ENCODE data around the gene RSRC2. TPM values are rescaled to one million over a fixed set of nuclear protein-coding genes. Genes with fewer than 3 reads are reported as not detected.
A peak's percentile ranks its signal among the peaks of the same experiment; 100 is the strongest.

RSRC2 gene, protein sequence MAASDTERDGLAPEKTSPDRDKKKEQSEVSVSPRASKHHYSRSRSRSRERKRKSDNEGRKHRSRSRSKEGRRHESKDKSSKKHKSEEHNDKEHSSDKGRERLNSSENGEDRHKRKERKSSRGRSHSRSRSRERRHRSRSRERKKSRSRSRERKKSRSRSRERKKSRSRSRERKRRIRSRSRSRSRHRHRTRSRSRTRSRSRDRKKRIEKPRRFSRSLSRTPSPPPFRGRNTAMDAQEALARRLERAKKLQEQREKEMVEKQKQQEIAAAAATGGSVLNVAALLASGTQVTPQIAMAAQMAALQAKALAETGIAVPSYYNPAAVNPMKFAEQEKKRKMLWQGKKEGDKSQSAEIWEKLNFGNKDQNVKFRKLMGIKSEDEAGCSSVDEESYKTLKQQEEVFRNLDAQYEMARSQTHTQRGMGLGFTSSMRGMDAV
- polyA plus RNA-seq (2012; ENCODE audit: insufficient read length, low read depth), result 55.6 TPM

DNA sequence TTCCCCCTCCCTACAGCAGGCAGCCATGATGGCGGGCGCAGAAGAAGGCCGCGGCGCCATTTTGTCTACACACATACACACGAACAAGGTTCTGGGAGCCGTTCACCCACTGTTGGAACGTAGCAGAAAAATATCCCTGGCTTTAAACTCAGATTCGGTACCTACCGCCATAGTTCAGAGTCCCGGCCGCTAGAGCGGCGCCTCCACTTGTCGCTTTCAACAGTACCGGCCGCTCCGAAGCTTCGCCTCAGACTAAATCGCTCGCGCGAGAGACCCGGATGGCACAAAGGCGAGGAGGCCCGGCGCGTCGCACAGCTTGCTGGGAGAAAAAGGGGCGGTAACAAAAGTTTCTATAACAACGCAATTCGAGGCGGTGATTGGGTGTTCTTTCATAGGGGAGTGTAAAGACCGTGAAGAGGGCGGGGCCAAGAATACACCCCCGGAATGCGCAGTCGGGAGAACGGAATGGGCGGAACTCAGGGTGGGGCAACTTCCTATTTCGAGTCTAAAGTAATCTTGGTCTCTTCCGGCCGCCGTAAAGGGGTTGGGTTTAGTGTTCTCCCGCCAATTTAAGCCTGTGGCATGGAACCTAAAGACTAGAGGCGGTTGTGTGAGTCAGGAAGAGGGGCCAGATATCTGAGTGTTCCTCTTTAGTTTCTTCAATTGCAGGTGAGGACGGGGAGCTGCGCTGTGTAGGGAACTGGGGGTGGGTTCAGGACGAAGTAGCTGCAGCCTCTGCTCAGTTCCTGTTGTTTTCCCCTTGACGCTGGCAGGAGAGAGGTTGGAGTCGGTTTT lies at the start of gene RSRC2, which contains the start of gene KNTC1:
Gene RSRC2, minus strand, starts transcription at position 254 of the 795 bp plus-strand sequence. Its CDS starts 83 bp downstream, at position 171.
Gene KNTC1, plus strand, starts transcription at position 567 of the 795 bp plus-strand sequence. CDS start 2,815 bp downstream, outside the sequence.
- TF ChIP-seq POLR2AphosphoS5 (IDR thresholded peaks at IDR 0.05; ENCODE audit: low read depth, low read length) (peak; percentile 99), TAF1 (IDR thresholded peaks at IDR 0.05; ENCODE audit: borderline replicate concordance, insufficient read depth, low read length) (peak; percentile 91), FOXP2 (optimal IDR thresholded peaks at IDR 0.05; ENCODE audit: borderline replicate concordance, extremely low read depth, extremely low read length, insufficient read depth) (no peak), SIN3A (IDR thresholded peaks at IDR 0.05; ENCODE audit: borderline replicate concordance, insufficient read depth, low read length) (peak; percentile 95)
- TF ChIP-seq, protein P1, sequence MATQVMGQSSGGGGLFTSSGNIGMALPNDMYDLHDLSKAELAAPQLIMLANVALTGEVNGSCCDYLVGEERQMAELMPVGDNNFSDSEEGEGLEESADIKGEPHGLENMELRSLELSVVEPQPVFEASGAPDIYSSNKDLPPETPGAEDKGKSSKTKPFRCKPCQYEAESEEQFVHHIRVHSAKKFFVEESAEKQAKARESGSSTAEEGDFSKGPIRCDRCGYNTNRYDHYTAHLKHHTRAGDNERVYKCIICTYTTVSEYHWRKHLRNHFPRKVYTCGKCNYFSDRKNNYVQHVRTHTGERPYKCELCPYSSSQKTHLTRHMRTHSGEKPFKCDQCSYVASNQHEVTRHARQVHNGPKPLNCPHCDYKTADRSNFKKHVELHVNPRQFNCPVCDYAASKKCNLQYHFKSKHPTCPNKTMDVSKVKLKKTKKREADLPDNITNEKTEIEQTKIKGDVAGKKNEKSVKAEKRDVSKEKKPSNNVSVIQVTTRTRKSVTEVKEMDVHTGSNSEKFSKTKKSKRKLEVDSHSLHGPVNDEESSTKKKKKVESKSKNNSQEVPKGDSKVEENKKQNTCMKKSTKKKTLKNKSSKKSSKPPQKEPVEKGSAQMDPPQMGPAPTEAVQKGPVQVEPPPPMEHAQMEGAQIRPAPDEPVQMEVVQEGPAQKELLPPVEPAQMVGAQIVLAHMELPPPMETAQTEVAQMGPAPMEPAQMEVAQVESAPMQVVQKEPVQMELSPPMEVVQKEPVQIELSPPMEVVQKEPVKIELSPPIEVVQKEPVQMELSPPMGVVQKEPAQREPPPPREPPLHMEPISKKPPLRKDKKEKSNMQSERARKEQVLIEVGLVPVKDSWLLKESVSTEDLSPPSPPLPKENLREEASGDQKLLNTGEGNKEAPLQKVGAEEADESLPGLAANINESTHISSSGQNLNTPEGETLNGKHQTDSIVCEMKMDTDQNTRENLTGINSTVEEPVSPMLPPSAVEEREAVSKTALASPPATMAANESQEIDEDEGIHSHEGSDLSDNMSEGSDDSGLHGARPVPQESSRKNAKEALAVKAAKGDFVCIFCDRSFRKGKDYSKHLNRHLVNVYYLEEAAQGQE (IDR thresholded peaks at IDR 0.05; ENCODE audit: insufficient read depth in 1 of 2, low read depth in 2 of 2, low read length in 2 of 2), result peak in 1 of 2 experiments; percentile 66; a peak in 1 of 4 replicates

DNA sequence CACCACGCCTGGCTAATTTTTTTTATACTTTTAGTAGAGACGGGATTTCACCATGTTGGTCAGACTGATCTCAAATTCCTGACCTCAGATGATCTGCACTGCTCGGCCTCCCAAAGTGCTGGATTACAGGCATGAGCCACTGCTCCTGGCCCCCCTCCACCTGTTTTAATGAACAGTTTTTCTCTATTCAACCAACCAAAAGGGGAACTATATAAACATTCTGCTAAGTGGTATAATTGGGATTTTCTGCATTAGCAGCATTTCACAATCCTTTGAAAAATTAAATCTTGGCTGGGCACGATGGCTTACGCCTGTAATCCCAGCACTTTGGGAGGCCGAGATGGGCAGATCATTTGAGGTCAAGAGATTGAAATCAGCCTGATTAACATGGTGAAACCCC lies 45.1 kb upstream of the RSRC2 start:
- TF ChIP-seq FOXP2 (optimal IDR thresholded peaks at IDR 0.05; ENCODE audit: borderline replicate concordance, extremely low read depth, extremely low read length, insufficient read depth) (no peak), POLR2AphosphoS5 (IDR thresholded peaks at IDR 0.05; ENCODE audit: low read depth, low read length) (no peak), TAF1 (IDR thresholded peaks at IDR 0.05; ENCODE audit: borderline replicate concordance, insufficient read depth, low read length) (no peak), SIN3A (IDR thresholded peaks at IDR 0.05; ENCODE audit: borderline replicate concordance, insufficient read depth, low read length) (no peak)
- TF ChIP-seq, protein P1 (IDR thresholded peaks at IDR 0.05; ENCODE audit: insufficient read depth in 1 of 2, low read depth in 2 of 2, low read length in 2 of 2), result no peak

DNA sequence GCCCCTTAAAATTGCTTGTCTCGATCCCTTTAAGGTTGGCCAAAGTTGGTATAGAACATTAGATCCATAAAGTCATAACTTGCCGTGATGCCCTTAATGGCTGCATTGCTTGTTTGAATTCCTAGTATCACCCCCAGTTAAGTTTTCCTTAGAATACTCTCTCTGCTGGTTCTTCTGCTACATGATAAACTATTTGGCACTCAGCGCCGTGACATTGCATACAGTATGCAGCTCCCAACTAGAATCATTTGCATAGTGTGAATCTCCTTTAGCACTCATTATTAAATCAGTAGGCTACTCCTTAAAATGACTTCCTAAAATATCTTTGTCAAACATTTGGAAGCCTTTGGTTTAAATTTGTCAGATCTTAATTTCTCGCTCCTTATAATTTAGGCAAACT lies 42.6 kb upstream of the RSRC2 start:
- TF ChIP-seq POLR2AphosphoS5 (IDR thresholded peaks at IDR 0.05; ENCODE audit: low read depth, low read length) (no peak), SIN3A (IDR thresholded peaks at IDR 0.05; ENCODE audit: borderline replicate concordance, insufficient read depth, low read length) (no peak), TAF1 (IDR thresholded peaks at IDR 0.05; ENCODE audit: borderline replicate concordance, insufficient read depth, low read length) (no peak), FOXP2 (optimal IDR thresholded peaks at IDR 0.05; ENCODE audit: borderline replicate concordance, extremely low read depth, extremely low read length, insufficient read depth) (no peak)
- TF ChIP-seq, protein P1 (IDR thresholded peaks at IDR 0.05; ENCODE audit: insufficient read depth in 1 of 2, low read depth in 2 of 2, low read length in 2 of 2), result no peak

DNA sequence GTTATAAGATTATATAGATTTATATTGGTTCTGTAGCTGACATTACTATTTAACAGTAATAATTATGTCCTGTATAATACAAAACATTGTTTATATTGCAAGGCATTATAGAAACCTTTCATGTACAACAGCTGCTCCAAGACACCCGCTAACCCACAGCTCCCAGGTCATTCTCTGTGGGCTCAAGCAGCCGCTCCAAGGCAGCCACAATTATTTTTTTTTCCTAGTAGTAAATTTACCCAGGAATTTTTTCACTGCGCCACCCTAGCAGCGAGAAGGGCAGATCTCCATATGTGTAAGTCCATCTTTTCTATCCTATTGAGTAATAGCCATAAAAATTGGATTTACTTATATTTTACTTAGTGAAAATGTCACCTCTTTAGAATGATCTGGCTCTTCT lies 36.6 kb upstream of the RSRC2 start:
- no peak for TF ChIP-seq POLR2AphosphoS5 (IDR thresholded peaks at IDR 0.05; ENCODE audit: low read depth, low read length)
- TF ChIP-seq TAF1 (IDR thresholded peaks at IDR 0.05; ENCODE audit: borderline replicate concordance, insufficient read depth, low read length), result no peak
- TF ChIP-seq FOXP2 (optimal IDR thresholded peaks at IDR 0.05; ENCODE audit: borderline replicate concordance, extremely low read depth, extremely low read length, insufficient read depth), result no peak
- no peak for TF ChIP-seq SIN3A (IDR thresholded peaks at IDR 0.05; ENCODE audit: borderline replicate concordance, insufficient read depth, low read length)
- TF ChIP-seq, protein P1 (IDR thresholded peaks at IDR 0.05; ENCODE audit: insufficient read depth in 1 of 2, low read depth in 2 of 2, low read length in 2 of 2), result no peak

Measured in PFSK-1 (cell line).